ENCODE measurements around the gene UAP1.

UAP1 gene

DNA sequence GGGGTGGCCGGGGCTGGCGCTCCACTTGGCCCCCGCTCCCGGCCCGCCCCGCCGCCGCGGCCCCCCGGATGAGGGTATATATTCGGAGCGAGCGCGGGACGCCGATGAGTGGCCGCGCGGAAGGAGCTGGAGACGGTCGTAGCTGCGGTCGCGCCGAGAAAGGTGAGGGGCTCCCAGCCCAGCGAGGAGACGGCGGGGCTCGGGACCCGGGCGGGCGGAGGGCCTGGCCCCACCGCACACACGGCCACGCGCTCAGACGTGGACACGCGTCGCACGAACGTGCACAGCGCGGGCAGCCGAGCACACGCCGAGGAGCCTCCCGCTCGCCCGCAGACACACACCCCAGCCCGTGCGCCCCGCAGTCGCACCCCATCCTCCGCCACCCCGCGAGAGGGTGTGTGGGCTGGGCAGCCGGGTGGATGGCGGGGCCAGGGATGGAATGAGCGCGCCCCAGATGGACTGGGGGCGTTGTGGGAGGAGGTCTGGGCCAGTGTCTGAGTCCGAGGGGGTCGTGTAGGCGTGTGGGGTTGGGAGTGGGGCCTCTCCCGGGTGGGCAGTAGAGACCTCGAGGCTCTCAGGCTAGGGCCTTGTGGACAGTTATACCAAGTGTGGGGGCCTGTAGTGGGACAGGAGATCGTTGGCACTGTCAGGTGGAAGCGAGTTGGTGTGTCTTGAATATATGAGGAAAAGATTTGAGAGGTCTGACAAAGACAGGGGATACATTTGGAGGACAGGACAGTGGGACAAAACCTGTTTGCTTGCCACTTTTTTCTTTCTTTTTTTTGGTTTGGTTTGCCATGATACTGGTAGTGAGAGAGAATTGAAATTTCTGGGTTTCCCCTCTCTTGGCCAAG lies at the start of gene UAP1:
UAP1 (plus strand) TSS at position 107 of the 854 bp plus-strand sequence. CDS start 4,347 bp downstream, outside the sequence.
- peak in 1 of 3 experiments; percentile 4 for DNase-seq (ENCODE audit: low read depth in 2 of 3, low spot score in 2 of 3)

GRCh38 chr1:162527314-162527713 lies 34.2 kb upstream of the UAP1 start:
- DNase-seq (ENCODE audit: low read depth in 2 of 3, low spot score in 2 of 3) = no peak

GRCh38 chr1:162530307-162530987 lies 31.1 kb upstream of the UAP1 start:
- DNase-seq (ENCODE audit: low read depth in 2 of 3, low spot score in 2 of 3) = no peak

DNA sequence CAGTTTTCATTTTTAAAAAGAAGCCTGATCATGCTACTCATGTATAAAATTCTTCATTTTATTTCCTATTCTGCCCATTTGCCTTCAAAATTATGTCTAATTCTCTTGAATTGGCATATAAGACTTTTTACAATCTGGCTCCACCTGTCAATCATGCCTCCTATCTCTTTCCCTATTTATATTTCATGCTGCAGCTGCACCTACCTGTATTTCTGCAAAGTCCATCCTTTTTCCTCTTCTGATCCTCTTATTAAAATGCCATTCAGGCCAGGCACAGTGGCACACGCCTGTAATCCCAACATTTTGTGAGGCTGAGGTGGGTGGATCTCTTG lies 30.6 kb upstream of the UAP1 start:
- no peak for DNase-seq (ENCODE audit: low read depth in 2 of 3, low spot score in 2 of 3)

DNA sequence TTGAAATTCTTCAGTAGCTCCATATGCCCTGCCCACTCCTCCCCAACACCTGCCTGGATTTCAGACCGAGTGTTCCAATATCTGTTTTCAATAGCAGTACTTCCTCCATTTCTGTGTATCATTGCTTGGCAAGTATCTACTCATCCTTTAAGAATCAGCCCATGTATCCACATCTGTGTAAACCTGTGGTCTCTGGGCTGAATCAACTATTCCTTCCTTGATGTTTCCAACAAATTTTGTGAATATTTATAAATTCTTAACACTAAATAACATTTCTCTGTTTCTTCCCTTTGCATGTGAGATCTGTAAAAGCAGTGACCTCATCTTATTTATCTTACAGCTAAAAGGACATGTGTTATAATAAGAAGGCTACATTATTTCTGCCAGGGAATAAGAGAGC lies 26.0 kb upstream of the UAP1 start:
- no peak for DNase-seq (ENCODE audit: low read depth in 2 of 3, low spot score in 2 of 3)

DNA sequence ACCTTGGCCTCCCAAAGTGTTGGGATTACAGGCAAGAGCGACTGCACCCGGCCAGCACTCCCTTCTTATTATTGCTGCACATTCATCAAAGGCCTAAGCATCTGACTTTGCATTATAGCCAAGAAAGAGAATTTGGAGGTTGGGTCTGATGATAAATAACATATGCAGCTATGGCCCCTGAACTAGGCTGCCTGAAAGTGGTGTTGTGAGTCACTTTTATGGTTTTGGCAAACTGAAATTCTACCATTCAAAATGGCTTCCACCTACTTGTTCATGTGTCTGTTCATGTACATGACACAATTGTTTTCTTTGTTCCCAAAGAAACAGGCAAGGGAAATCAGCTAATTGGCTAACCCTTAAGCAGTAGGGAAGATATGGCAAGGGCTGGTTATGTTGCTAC lies 25.0 kb upstream of the UAP1 start:
- no peak for DNase-seq (ENCODE audit: low read depth in 2 of 3, low spot score in 2 of 3)

DNA sequence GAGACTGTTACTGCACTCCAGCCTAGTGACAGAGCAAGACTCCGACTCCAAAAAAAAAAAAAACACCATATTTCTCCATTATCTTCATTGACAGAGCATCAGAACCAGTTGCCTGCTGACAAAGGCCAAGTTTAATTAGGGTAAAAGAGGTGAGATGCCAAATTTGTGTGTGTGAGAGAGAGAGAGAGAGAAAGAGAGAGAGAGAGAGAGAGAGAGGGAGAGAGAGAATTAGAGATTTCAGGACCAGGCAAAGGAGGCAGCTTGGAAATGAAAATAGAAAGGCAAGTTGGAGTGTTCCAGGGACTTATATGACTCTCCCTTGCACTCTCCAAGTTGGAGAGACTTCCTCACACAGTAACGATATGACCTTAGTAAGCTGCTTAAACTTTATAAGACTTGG lies 24.3 kb upstream of the UAP1 start:
- DNase-seq (ENCODE audit: low read depth in 2 of 3, low spot score in 2 of 3) = no peak

DNA sequence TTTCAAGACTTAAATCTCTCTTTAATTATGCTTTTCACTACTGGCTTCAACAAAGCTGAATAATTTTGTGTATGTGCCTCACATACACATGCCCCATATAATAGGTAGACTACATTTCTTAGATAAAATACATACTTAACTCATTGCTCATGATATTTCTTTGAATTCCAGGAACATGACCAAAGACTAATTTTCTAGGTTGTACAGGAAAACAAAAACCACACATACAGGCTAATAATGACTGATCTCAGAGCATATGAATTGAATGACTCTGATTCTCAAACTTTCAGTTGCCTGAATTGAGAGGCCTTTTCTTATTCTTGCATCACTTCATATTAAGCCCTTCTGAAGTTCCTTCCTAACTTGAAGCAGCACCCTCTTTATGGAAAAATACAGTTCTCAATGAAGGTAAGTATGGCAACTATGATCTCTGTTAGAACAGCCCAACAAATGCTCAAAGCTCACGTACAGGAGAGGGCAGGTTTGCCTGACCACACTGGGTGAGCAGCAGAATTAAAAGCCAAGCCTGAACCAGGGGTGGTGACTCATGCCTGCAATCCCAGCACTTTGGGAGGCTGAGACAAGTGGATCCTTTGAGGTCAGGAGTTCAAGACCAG lies 22.6 kb upstream of the UAP1 start:
- no peak for DNase-seq (ENCODE audit: low read depth in 2 of 3, low spot score in 2 of 3)

DNA sequence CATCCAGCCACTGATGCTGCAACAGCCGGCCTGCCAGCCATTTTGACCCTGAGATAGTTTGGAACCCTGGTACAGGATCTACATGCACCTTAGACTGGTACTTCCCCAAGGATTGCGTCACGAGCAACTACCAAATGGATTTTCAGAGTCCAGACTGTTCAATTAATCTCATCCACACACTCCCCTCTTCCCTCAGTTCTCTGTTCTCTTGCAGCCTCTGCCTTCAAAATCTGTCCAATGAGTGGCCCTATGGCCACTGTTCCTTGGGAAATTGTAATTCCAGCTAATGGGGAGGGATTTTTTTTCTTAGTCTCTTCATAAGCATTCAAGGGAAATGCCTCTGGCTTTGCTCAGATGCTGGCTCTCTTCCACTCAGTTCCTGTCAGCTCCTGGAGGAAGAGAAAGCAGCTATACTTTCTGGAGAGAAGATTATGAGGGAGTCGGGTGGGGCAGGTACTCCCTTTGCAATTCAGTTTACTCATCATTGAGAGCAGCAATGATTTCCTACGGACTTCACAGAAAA lies 19.8 kb upstream of the UAP1 start:
- no peak for DNase-seq (ENCODE audit: low read depth in 2 of 3, low spot score in 2 of 3)

- DNase-seq (ENCODE audit: low read depth in 2 of 3, low spot score in 2 of 3) = no peak
Observed at GRCh38 chr1:162543228-162543627, 18.3 kb upstream of the UAP1 start.

DNA sequence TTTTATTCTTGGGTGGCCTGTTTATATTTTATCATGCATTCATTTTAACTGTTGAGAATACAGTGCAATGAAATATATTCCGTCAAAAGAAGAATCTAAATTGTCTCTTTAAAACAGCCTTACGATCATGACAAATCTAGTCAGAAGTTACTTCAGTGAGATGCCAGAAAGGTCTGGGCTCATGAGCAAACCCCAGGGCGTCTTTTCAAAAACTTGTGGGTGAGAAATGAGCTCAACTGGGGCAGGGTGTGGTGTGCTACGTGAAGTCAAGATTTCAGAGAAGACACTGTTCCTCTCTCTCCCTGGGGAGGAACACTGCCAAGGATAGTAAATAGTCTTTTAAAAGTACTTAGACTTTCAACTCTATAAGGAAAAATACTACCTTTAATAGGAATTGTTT lies 13.4 kb upstream of the UAP1 start:
- DNase-seq (ENCODE audit: low read depth in 2 of 3, low spot score in 2 of 3) = no peak

GRCh38 chr1:162549001-162549400 lies 12.5 kb upstream of the UAP1 start:
- no peak for DNase-seq (ENCODE audit: low read depth in 2 of 3, low spot score in 2 of 3)

DNA sequence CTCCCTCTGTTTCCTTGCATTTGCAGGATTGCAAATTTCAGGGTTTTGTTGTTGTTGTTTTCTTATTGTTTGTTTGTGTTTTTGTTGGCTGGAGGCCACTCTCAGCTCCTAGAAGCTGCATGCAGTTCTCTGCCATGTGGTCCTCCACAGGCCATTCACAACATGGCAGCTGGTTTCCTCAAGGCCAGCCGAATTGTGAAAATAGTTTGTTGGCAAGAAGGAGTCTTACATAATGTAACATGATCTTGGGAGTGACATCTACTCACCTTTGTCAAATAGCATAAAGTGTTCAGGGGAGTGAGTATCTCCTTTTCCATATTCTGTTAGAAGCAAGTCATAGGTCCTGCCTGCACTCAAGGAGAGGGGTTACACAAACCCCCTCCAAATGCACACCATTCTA lies 10.6 kb upstream of the UAP1 start:
- DNase-seq (ENCODE audit: low read depth in 2 of 3, low spot score in 2 of 3) = no peak

- no peak for DNase-seq (ENCODE audit: low read depth in 2 of 3, low spot score in 2 of 3)
Observed at GRCh38 chr1:162551969-162552683, 9.4 kb upstream of the UAP1 start.

DNA sequence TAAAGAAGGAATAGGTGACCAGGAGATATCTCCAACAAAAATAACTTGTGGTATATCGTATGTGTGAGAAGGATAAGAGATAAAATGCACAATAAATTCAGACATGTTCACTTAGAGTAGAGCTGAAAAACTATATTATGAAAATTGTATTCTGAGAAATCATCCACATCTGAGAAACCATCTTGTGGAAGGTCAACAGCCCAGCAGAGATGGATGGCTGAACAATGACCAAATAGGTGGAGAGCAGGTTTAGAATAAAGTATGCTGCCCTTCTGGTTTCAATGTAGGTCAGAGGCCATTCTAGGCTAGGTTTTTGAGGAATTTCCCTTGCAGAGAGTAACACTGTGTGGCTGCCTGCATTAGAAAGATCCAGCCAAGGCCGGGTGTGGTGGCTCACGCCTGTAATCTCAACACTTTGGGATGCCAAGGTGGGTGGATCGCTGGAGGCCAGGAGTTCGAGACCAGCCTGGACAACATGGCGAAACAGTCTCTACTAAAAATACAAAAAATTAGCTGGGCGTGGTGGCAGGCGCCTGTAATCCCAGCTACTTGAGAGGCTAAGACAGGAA lies 8.8 kb upstream of the UAP1 start:
- no peak for DNase-seq (ENCODE audit: low read depth in 2 of 3, low spot score in 2 of 3)

DNA sequence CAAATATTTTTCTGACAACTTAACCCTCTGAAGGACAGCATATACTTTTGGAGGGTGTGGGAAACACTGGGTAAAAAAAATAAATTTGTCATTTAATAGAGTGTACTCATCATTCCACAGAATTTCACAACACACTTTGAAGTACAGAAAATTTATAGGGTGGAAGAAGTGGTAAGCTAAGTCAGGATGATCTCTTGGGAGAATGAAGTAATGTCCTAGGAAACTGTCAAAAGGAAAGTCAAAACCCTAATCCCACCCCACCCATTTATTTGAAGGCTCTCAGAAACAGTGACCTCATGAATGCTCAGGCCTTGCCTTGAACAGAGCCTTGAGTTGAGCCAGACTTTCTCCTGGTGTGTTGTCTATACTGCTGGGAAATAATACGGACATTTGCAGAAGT lies 7.3 kb upstream of the UAP1 start:
- DNase-seq (ENCODE audit: low read depth in 2 of 3, low spot score in 2 of 3) = no peak

GRCh38 chr1:162557536-162557935 lies 4.0 kb upstream of the UAP1 start:
- no peak for DNase-seq (ENCODE audit: low read depth in 2 of 3, low spot score in 2 of 3)

GRCh38 chr1:162560303-162561036 lies 1.1 kb upstream of the UAP1 start:
- no peak for DNase-seq (ENCODE audit: low read depth in 2 of 3, low spot score in 2 of 3)

DNA sequence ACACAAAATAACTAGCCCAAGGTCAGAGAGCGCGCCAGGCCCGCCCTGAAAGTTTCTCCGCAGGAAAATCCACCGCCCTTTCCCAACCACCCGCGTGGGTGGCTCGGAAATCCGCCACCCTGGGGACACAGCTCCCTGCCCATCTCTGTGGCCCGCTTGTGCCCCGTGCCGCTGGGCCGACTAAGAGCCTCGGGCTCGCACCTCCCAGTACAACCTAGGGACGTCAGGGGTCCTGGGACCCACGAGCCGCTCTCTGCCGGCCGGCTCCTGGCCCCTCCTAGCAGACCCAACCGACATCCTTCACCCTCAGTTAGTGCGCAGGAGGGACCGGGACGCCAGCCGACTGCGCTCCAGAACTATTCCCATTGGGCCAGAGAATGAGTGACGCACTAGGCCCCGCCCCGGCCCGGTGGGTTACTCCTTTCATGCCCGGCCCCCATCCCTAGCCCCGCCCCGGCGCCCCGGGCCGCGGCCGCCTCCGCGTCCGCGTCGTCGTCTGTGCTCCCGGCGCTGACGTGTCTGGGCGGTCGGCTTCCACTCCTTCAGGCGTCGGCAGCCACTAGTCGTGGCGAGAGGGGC lies 396 bp upstream of the UAP1 start:
- peak; percentile 91 to 93 (median 91) for DNase-seq (ENCODE audit: low read depth in 2 of 3, low spot score in 2 of 3)

- no peak for DNase-seq (ENCODE audit: low read depth in 2 of 3, low spot score in 2 of 3)
Observed at GRCh38 chr1:162562470-162562828, 927 bp downstream of the UAP1 start.
